GM10847 (cell line): ENCODE measurements around the gene SLC35G4.
"Not testable (repeated sequence)": the region's sequence is repeated elsewhere in the genome, so short reads cannot be mapped to it uniquely, and the experiment has no call there.

Source experiments
- POLR2A ChIP-seq: IDR thresholded peaks from 2 replicates; pipeline ENCODE4 v1.6.1; 2011; ENCODE audit not compliant: insufficient read length; ENCODE audit errors: extremely low read depth

SLC35G4 gene

GRCh38 chr18:11609488-11609887, at the start of gene SLC35G4:
Gene SLC35G4, plus strand, starts transcription at chr18:11609596. Its CDS starts 0 bp downstream, at chr18:11609596.
- TF ChIP-seq POLR2A: not testable (repeated sequence)

GRCh38 chr18:11561293-11561692, 48.1 kb upstream of the SLC35G4 start:
- no peak for TF ChIP-seq POLR2A

DNA sequence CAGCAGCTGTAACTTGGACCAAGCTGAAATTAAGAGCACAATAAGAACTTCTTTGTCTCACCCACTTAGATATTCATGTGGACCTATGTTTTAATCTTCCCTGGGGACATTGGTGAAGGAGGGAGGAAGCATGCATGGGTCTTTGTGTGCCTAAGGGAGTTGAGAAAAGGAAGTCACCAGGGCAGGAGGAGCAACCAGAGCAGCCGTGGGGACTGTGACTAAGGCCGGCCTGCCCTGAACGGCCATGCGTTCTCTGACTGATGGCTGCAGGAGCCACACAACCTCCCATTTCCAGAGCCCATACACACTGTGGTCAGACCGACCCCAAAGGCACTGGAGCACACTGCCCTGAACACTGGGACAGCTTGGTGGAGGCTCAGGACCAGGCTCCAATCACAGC, 43.7 kb upstream of the SLC35G4 start:
- no peak for TF ChIP-seq POLR2A

GRCh38 chr18:11566236-11566965, 43.0 kb upstream of the SLC35G4 start:
- no peak for TF ChIP-seq POLR2A

- no peak for TF ChIP-seq POLR2A
Measured at GRCh38 chr18:11567396-11567795, 42.0 kb upstream of the SLC35G4 start.

- no peak for TF ChIP-seq POLR2A
Measured at GRCh38 chr18:11570073-11570588, 39.3 kb upstream of the SLC35G4 start.

DNA sequence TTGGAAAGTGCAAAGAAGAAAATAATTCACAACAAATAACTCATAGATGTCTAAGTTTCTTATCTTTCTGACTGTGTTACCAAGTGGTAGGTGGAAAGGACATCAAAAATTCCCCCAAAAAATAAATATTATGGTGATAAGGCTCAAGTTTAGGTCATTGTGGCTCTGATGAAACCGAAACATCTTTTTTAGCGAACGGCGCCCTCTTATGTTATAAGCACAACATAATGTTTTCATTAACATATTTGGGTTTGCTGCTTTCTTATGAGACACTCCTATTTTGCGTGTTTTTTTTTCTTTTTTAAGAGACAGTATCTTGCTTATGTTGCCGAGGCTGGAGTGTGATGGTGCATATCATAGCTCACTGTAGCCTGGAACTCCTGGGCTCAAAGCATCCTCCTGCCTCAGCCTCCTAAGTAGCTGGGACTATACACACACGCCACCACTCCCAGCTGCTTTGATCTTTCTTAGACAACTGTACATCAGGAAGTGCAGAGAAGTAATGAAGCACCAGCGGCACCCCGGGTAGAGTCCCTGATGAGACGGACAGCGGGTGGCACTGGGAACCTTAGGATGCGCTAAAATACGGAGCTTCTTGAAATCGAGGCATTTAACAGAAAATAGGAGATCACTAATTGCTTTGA, 38.5 kb upstream of the SLC35G4 start:
- no peak for TF ChIP-seq POLR2A

DNA sequence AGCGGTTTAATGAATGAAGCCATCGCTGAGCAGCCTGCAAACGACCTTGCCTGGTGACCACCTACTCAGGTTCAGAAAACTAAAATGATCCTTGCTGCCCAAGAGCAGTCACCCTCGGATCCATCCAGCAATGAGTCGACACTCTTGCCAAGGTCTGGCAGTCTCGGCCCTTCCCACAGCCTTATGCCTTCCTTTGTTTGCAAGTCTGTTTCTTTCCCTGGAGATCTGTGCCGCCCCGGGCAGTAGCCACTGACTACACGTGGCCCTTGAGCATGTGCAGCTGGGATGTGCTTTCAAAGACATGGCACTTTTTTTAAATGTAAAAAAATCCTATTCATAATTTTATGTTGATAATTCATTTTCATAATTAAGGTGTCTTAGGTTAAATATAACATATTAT, 37.2 kb upstream of the SLC35G4 start:
- TF ChIP-seq POLR2A: no peak

DNA sequence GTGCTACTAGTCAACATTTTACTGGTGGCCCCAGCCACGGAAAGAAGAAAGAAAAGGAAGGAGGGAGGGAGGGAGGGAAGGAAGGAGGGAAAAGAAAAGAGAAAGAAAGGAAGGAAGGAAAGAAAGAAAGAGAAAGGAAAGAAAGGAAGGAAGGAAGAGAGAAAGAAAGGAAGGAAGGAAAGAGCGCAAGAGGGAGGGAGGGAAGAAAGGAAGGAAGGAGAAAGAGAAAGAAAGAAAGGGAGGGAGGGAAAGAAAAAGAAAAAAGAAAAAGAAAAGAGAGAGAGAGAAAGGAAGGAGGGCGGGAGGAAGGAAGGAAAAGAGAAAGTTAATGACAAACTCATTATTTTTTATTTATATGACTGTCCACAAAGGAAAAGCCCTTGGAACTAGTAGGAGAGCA, 34.9 kb upstream of the SLC35G4 start:
- no peak for TF ChIP-seq POLR2A

DNA sequence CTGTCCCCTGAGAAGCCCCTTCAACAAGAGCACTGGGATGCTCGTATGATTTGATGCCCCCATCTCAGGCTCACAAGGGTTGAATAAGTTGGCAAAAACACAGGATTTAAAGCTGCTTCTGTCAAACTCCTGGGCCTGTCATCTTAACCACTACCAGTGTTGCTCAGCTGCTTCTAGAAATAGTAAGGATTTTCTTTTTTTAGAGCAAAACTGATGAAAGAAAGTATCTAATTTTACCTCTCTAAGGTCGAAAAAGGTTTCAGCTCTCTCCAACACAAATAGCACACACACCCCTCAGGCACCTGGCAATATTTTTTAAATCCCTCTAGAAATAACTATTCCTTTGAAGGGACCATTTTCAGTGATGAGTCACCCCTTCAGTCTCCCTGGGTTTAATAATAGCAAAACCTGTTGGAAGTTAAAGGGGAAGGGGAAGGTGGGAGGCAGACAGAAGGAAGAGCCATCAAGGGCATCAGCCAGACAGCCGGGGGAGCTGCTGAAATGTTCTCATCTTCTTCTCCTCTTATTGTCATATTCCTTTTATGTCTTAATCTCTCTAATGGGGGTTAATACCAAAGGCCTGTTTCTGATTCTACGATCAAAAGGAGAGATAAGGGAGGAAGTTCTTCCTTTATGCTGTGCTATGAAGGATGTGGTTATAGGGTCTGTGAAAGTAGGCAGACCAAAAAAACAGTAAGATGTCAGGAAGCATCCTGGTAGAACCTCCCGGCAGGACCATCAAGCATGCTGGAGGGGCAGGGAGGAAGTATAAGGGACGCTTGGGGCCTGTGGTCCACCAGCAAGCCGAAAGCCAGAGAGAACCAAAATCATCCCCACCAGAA, 31.9 kb upstream of the SLC35G4 start:
- TF ChIP-seq POLR2A: no peak

DNA sequence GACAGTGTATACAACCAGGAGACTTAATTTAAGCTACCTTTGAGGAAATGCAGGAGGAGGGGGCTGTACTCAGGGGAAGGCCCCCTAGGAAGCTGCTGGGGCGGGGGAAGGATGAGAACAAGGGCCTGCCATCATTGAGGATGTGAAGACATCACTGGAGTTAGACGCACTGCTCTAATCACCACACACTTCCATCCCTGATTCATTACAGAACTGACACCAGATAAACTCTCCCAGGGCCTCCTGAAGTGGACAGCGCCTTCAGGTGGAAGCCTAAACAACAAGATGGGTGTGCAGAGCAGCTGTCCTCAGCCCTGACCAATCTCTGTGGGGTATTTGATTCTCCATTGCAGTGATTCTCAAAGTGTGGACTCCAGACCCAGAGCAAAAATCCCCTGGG, 30.6 kb upstream of the SLC35G4 start:
- TF ChIP-seq POLR2A: no peak

DNA sequence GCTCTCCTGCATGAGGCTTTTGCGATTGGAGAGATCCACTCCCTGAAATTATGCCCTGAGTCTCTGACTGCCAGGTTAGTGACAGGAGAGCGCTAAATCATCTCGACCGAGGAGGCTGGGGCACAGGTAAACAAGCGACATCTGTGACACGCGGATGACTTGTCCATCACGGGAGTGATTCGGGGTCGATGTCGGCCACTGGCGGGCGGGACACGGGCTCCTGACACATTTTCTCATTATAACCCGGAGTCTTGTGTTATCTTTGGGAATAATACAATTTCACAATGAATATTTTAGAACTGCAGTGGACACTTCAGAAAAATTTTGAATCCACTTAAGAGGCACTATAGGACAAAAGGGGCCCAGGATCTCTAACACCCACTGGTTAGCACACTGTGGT, 29.5 kb upstream of the SLC35G4 start:
- no peak for TF ChIP-seq POLR2A

GRCh38 chr18:11581286-11581685, 28.1 kb upstream of the SLC35G4 start:
- TF ChIP-seq POLR2A: no peak

DNA sequence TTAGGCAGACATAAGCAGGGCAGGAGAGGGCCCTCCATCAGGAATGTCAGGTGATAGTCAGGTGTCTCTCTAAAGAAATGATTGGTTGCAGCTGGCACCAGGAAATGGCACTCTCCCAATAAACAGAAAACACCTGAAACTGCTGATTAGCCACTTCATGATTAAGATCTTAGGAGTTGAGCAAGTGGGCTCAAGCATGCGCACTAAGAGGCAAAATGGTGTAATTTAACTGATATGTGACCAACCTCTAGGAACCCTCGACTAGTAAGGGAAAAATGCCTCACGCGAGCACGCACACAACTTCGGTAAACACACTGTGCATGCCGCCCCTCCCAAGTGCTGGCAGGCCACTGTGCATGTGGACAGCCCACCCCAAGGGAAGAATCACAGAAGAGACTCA, 23.8 kb upstream of the SLC35G4 start:
- no peak for TF ChIP-seq POLR2A

DNA sequence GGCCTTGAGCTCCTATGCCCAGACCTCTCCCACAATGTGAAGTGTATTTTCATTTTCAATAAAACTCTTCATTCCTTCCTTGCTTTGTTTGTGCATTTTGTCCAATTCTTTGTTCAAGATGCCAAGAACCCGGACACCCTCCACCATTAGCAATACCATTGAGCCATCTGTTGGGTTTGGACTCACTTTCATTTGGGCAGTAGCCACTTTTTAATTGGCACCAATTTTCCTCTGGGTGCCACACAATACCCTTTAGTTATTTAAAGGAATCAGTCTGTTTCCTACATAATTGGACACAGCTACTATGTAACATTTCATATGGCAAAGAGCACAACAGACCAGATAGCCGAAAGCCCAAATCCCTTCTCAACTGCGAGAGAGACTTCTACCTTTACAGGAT, 22.5 kb upstream of the SLC35G4 start:
- TF ChIP-seq POLR2A: no peak

DNA sequence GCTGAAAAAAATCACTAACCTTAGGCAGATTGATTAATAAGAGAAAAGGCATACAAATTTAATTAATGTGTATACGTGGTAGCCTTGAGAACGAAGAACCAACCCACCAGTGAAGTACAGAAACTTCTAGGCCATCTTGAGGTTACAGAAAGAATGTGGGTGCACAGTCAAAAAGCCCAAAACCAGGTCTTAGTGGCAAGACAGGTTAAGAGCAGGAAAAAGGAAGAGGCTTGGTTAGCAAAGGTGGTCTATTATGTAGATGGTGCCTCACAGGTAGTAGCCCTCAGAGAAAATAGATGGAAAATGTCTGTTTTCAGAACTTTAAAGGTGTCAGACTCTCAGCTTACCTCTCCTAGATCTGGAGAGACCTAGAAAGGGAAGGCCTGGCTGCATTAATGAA, 22.0 kb upstream of the SLC35G4 start:
- no peak for TF ChIP-seq POLR2A
